ENCODE data around the gene RAC2.

- no peak for TF ChIP-seq CTCF (IDR thresholded peaks at IDR 0.05; ENCODE audit: control extremely low read depth in 1 of 3, insufficient read depth in 1 of 3, low read depth in 1 of 3, low read length in 3 of 3)
- TF ChIP-seq MAX (IDR thresholded peaks at IDR 0.05) = no peak
- no peak for TF ChIP-seq GTF2F1 (IDR thresholded peaks at IDR 0.05; ENCODE audit: borderline replicate concordance, low read depth, low read length)
- no peak for TF ChIP-seq POLR2AphosphoS5 (IDR thresholded peaks at IDR 0.05; ENCODE audit: low read depth, low read length)
- no peak for TF ChIP-seq JUN (IDR thresholded peaks at IDR 0.05; ENCODE audit: low read depth, low read length)
- TF ChIP-seq POLR2A (IDR thresholded peaks at IDR 0.05; ENCODE audit: control extremely low read depth in 1 of 2, low read depth in 2 of 2, low read length in 2 of 2) = no peak
- no peak for TF ChIP-seq CHD7 (IDR thresholded peaks at IDR 0.05; ENCODE audit: insufficient replicate concordance, low read length)
- no peak for TF ChIP-seq MAFK (IDR thresholded peaks at IDR 0.05; ENCODE audit: low read depth, low read length)
- no peak for TF ChIP-seq SIN3A (conservative IDR thresholded peaks at IDR 0.05 in 1 of 2, IDR thresholded peaks at IDR 0.05 in 1 of 2; ENCODE audit: low read depth in 1 of 2, low read length in 2 of 2)
- no peak for TF ChIP-seq ATF3 (IDR thresholded peaks at IDR 0.05; ENCODE audit: insufficient read depth, low read depth, low read length)
- no peak for TF ChIP-seq SUZ12 (IDR thresholded peaks at IDR 0.05; ENCODE audit: low read length)
Observed at GRCh38 chr22:37282385-37282677, 38.3 kb upstream of the RAC2 start, which contains the start of gene CYTH4.
